Fibroblast of pulmonary artery (primary cell): Measurements from ENCODE around the gene PES1.

Experiments used
- DNase-seq: peaks from one replicate; pipeline ENCODE4 v3.0.0-alpha.2; 2010; ENCODE audit warnings: low read depth
- H3K4me3 ChIP-seq: replicated peaks from 2 replicates; pipeline ENCODE4 v1.5.1; 2011; ENCODE audit warnings: low read depth, mild to moderate bottlenecking, control low read depth, low read length, moderate library complexity
- TF ChIP-seq, protein P1 (sequence below): IDR thresholded peaks from 2 replicates; pipeline ENCODE4 v1.5.1; 2011; ENCODE audit warnings: mild to moderate bottlenecking, control low read depth, low read length, inconsistent platforms; ENCODE audit errors: missing control alignments

The PES1 gene

DNA sequence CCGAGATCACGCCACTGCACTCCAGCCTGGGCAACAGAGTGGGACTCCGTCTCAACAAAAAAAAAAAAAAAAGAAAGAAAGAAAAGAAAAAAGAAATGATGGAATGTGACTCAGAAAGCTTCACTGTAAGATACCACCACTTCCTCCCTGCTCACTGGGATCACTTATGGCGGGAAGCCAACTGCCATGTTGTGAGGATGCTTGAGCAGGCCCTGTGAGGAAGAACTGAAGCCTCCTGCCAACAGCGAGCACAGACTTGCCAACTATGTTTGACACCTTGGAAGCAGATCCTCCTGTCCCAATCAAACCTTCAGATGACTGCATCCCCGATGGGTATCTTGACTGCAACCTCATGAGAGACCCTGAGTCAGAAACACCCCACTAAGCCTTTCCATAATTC lies 53.4 kb downstream of the PES1 start:
- DNase-seq: peak; percentile 38
- H3K4me3 ChIP-seq: no peak overlapping the region
- TF ChIP-seq, protein P1, sequence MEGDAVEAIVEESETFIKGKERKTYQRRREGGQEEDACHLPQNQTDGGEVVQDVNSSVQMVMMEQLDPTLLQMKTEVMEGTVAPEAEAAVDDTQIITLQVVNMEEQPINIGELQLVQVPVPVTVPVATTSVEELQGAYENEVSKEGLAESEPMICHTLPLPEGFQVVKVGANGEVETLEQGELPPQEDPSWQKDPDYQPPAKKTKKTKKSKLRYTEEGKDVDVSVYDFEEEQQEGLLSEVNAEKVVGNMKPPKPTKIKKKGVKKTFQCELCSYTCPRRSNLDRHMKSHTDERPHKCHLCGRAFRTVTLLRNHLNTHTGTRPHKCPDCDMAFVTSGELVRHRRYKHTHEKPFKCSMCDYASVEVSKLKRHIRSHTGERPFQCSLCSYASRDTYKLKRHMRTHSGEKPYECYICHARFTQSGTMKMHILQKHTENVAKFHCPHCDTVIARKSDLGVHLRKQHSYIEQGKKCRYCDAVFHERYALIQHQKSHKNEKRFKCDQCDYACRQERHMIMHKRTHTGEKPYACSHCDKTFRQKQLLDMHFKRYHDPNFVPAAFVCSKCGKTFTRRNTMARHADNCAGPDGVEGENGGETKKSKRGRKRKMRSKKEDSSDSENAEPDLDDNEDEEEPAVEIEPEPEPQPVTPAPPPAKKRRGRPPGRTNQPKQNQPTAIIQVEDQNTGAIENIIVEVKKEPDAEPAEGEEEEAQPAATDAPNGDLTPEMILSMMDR: no peak

DNA sequence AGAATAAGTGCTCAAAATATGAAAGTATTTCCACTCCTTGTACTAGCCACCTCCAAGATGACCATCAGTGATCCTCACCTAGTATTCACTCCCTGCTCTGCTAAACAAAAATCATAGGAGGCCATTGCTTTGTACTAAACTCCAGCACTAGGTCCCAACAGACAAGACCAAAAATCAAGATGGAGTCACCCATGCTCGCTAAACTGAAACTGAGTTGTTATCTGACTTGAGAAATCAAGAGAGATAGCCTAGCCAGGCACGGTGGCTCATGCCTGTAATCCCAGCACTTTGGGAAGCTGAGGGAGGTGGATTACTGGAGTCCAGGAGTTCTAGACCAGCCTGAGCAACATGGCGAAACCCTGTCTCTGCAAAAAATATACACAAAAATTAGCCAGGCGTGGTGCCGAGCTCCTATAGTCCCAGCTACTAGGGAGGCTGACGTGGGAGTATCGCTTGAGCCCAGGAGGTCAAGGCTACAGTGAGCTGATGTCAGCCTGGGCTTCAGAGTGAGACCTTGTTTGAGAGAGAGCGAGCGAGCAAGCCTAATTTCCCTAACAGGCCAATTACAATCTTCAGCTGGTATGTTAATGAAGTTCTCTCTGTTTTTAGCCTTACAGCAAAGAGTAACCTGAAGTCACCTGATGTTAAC lies 54.5 kb downstream of the PES1 start:
- TF ChIP-seq, protein P1: no peak
- DNase-seq: no peak
- H3K4me3 ChIP-seq: no peak overlapping the region

DNA sequence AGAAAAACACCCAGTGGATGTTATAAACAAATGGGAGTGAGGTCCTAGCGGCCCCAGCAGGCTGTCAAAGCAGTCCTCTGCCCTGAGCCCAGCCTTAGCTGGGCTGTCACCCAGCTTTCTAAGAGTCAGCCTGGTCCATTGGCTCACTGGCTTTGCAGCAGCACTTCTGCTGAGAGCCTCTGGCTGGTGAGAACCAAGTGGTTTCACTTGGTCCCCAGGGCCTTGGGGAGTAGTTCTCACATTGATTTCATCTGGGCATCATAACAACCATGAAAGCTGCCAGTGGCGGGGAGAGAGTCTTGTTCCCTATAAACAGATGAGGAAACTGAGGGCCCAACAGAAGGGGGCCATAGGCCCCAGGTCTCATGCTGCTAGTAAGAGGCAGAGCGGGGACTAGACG lies 56.5 kb downstream of the PES1 start:
- TF ChIP-seq, protein P1: no peak
- no peak for DNase-seq
- H3K4me3 ChIP-seq: no peak overlapping the region

DNA sequence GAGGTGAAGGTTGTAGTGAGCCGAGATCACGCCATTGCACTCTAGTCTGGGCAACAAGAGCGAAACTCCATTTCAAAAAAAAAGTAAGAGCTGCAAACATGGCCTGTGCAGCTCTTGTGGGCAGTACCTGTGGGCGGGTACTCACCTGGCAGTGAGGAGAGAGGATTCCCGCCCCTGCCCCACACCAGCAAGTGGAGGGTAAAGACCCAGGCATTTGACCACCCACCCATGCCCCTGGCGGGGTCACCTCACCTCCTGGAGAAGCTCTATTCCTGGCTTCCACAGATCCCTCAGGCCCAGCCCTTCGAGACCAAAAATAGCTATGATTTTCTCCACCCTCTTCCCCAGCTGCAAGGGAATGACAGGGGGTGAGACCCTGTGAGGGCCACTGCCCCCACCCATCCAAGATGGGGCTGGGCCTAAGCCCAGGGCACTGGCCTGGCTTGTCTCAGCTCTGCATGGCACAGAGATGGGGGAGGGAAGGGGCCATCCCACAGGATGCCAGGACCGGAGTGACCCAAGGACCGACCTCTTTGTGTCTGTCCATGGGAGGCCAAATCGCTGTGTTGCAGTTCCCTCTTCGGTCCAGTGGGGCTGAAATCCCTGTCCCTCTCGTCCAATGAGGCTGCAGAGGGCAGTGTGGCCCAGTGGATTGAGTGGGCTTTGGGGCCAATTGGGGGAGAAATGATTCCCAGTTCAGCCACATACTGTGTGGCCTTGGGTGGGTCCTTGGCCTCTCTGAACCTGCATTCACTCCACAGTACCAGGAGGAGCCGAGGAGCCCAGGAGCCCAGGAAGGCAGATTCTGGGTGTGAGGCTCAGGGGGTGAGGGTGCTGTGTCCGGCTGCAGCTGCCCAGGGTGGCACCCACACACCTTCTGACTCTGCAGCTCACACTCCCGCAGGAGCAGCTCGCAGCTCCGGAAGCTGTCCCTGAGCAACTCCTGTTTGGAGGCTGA lies 59.8 kb downstream of the PES1 start:
- no peak for DNase-seq
- H3K4me3 ChIP-seq: no peak overlapping the region
- TF ChIP-seq, protein P1: no peak

DNA sequence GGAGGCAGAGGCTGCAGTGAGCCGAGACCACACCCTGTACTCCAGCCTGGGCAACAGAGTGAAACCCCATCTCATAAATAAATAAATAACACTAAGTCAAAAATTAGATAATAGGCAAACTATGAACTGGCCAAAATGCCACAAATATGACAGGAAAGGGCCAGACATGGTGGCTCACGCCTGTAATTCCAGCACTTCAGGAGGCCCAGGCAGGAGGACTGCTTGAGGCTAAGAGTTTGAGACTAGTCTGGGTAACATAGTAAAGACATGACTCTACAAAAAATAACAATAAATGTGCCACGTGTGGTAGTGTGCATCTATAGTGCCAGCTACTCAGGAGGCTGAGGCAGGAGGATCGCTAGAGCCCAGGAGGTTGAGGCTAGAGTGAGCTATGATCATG lies 65.1 kb downstream of the PES1 start:
- TF ChIP-seq, protein P1: no peak
- DNase-seq: no peak
- H3K4me3 ChIP-seq: no peak overlapping the region
